K562 (cell line): Measurements from ENCODE around the gene POLD1. TPM values are rescaled to one million over a fixed set of nuclear protein-coding genes. Genes with fewer than 3 reads are reported as not detected.
A peak's percentile ranks its signal among the peaks of the same experiment; 100 is the strongest.

Source experiments
- E2F4 ChIP-seq: sonication (generic); formaldehyde crosslinking; IDR thresholded peaks from 2 replicates; pipeline ENCODE4 v1.8.0; 2022; ENCODE audit warnings: mild to moderate bottlenecking, low read depth, missing genetic modification reagents
- EGR1 ChIP-seq: fragments of 450-650 bp; conservative IDR thresholded peaks from 2 replicates; pipeline ENCODE4 v1.6.1; 2017; ENCODE audit warnings: mild to moderate bottlenecking
- JUNB ChIP-seq: fragments of 450-650 bp; formaldehyde crosslinking; conservative IDR thresholded peaks from 2 replicates; pipeline ENCODE4 v1.4.0; 2020; ENCODE audit warnings: mild to moderate bottlenecking
- POLR2A ChIP-seq: fragments of 450-650 bp; conservative IDR thresholded peaks from 2 replicates; pipeline ENCODE4 v1.6.1; 2016
- RB1 ChIP-seq: fragments of 450-650 bp; IDR thresholded peaks from 2 replicates; pipeline ENCODE4 v1.6.1; 2017; ENCODE audit warnings: low read depth, mild to moderate bottlenecking
- RREB1 ChIP-seq: fragments of 250-450 bp; sonication (Bioruptor Pico); IDR thresholded peaks from 2 replicates; pipeline ENCODE4 v1.4.0; 2020
- SAFB ChIP-seq: fragments of 200-400 bp; formaldehyde crosslinking; IDR thresholded peaks from 2 replicates; pipeline ENCODE4 v1.6.1; 2017; ENCODE audit warnings: low read depth, low read length, borderline replicate concordance
- THAP12 ChIP-seq: fragments of 250-450 bp; sonication (Bioruptor Pico); IDR thresholded peaks from 2 replicates; pipeline ENCODE4 v1.9.0; 2021; ENCODE audit warnings: mild to moderate bottlenecking, inconsistent platforms
- ZNF316 ChIP-seq: fragments of 450-650 bp; IDR thresholded peaks from 2 replicates; pipeline ENCODE4 v1.6.1; 2016
- ZNF431 ChIP-seq: sonication (generic); formaldehyde crosslinking; IDR thresholded peaks from 2 replicates; pipeline ENCODE4 v1.8.0; 2022; ENCODE audit warnings: mild to moderate bottlenecking, missing genetic modification reagents
- polyA plus RNA-seq, 8 experiments: library from polyadenylated mRNA; depleted of rRNA in 4 of 8; stranded (reverse) in 5 of 8; unstranded in 3 of 8; fragments of >200 nt; fragmentation: Nextera tagmentation in 2 of 8; fragmentation: Illumina TruSeq in 1 of 8; extraction: Ambion mirVana in 2 of 8; extraction: Trizol in 1 of 8; gene quantifications; 2 replicates each; pipeline versions ENCODE4 v1.2.1 to v1.2.3, GENCODE V29; 2011 to 2014; ENCODE audit warnings: inconsistent platforms in 1 of 8, missing spikeins in 1 of 8
- total RNA-seq, 7 experiments: library from RNA; depleted of rRNA in 6 of 7; stranded (reverse); fragments of >200 nt in 6 of 7; fragmentation: Illumina TruSeq in 2 of 7; extraction: Trizol in 2 of 7; gene quantifications; 2 replicates each; pipeline versions ENCODE4 v1.2.1 to v1.2.3, GENCODE V29; 2011 to 2021; ENCODE audit warnings: low replicate concordance in 1 of 7
- TF ChIP-seq, protein P1 (sequence below): fragments of 450-650 bp; conservative IDR thresholded peaks from 2 replicates; pipeline ENCODE4 v1.6.1; 2016; ENCODE audit warnings: missing genetic modification characterization, low read depth, mild to moderate bottlenecking, missing compliant biosample characterization, moderate library complexity
- TF ChIP-seq, protein P2 (sequence below): sonication (generic); formaldehyde crosslinking; IDR thresholded peaks from 2 replicates; pipeline ENCODE4 v1.8.1; 2022; ENCODE audit warnings: missing genetic modification reagents
- TF ChIP-seq, protein P3 (sequence below): fragments of 250-450 bp; sonication (Bioruptor Pico); IDR thresholded peaks from 2 replicates; pipeline ENCODE4 v1.5.0; 2021

The POLD1 gene
- total and polyA plus RNA-seq, 9 of the 15 experiments (the other 6 are each of a cell fraction or from before 2014, with no cell fraction given): 1.3 to 312 (median 47.8) TPM

DNA sequence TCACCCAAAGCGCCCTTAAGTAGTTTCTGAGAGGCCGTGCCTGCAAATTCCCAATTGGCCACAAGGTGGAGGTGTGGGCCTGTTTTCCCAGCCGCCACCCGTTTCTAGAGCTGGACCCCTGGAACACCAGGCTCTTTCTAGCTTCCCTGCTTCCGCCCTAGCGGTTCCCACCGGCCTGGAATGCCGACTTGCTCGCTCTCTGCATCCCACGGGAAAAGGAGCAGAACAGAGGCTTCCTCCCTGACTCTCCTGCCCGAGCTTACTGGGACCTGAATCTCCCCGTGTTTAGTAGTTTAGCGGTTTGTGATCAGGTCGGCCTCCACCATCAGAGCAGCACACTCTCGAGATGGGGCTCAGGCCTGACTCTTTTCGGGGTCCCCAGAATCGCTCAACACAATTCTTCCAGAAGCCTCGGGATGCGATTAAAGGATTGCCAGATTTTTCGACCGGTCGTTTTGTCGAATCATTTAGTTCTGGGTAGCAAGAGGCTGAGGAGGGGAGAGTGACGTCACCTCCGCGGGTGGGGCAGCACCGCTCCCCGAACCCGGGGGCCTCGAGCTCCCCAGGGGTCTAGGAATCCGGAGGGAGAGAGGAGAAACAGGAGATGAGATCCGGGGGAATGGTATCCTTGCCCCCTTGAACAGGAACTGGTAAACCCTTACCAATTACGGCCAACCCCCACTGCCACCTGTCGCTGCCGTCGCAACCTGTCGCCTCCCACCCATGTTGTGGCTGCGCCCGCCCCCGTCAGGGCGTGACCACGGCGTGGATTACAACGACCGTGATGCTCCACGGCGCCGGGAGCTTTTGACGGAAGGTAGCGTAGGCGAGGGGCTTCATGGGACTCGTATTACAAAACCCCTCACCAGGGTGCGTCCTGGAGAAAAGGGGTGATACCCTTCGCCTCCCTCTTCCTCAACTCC, 26.7 kb upstream of the POLD1 start (continued):
- TF ChIP-seq RREB1 (CRISPR knock-in tag): peak; percentile 43; the same call in 1 of the 2 replicates
- TF ChIP-seq EGR1: peak; percentile 95
- peak; percentile 36 for TF ChIP-seq ZNF316
- TF ChIP-seq, protein P1, sequence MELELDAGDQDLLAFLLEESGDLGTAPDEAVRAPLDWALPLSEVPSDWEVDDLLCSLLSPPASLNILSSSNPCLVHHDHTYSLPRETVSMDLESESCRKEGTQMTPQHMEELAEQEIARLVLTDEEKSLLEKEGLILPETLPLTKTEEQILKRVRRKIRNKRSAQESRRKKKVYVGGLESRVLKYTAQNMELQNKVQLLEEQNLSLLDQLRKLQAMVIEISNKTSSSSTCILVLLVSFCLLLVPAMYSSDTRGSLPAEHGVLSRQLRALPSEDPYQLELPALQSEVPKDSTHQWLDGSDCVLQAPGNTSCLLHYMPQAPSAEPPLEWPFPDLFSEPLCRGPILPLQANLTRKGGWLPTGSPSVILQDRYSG (tag): peak; percentile 63
- peak; percentile 28; the same call in 1 of the 2 replicates for TF ChIP-seq THAP12 (CRISPR knock-in tag)
- TF ChIP-seq SAFB: peak; percentile 87
- no peak for TF ChIP-seq ZNF431 (CRISPR knock-in tag)
- TF ChIP-seq, protein P2, sequence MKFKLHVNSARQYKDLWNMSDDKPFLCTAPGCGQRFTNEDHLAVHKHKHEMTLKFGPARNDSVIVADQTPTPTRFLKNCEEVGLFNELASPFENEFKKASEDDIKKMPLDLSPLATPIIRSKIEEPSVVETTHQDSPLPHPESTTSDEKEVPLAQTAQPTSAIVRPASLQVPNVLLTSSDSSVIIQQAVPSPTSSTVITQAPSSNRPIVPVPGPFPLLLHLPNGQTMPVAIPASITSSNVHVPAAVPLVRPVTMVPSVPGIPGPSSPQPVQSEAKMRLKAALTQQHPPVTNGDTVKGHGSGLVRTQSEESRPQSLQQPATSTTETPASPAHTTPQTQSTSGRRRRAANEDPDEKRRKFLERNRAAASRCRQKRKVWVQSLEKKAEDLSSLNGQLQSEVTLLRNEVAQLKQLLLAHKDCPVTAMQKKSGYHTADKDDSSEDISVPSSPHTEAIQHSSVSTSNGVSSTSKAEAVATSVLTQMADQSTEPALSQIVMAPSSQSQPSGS (CRISPR knock-in tag): peak; percentile 95
- peak; percentile 3 for TF ChIP-seq POLR2A
- TF ChIP-seq, protein P3, sequence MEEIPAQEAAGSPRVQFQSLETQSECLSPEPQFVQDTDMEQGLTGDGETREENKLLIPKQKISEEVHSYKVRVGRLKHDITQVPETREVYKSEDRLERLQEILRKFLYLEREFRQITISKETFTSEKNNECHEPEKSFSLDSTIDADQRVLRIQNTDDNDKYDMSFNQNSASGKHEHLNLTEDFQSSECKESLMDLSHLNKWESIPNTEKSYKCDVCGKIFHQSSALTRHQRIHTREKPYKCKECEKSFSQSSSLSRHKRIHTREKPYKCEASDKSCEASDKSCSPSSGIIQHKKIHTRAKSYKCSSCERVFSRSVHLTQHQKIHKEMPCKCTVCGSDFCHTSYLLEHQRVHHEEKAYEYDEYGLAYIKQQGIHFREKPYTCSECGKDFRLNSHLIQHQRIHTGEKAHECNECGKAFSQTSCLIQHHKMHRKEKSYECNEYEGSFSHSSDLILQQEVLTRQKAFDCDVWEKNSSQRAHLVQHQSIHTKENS (CRISPR knock-in tag): no peak
- peak; percentile 72 for TF ChIP-seq JUNB (CRISPR knock-in tag)
- peak; percentile 85; the same call in 1 of the 2 replicates for TF ChIP-seq E2F4 (CRISPR knock-in tag)
- peak; percentile 18; the same call in 1 of the 2 replicates for TF ChIP-seq RB1
